K562 (cell line): Measurements from ENCODE around the gene UBE2E2. TPM values are rescaled to one million over a fixed set of nuclear protein-coding genes. Genes with fewer than 3 reads are reported as not detected.

Experiments
- ATAC-seq: fragments of 200-7000 bp; cut with Tn5 transposase; 3 replicates; pipeline ENCODE4 v1.9.1; 2020; ENCODE audit warnings: moderate library complexity
- BruUV-seq: library from RNA; stranded (reverse); fragments of 400-500 nt; replicated peaks from 2 replicates; lab custom pipeline; 2021; lab: Mats Ljungman, UMichigan
- CTCF ChIA-PET: fragments of 300-600 bp; formaldehyde crosslinking; extraction: SDS; loops from one replicate; lab custom pipeline; 2021; ENCODE audit warnings: low intra/inter-chr PET ratio; lab: Yijun Ruan, JAX
- POLR2A ChIA-PET: fragments of 300-600, 350-650 bp; sonication (Branson Sonifier 250); formaldehyde crosslinking; extraction: SDS; loops from one replicate; lab custom pipeline; 2021; ENCODE audit warnings: antibody characterized with exemption, inconsistent platforms; lab: Yijun Ruan, JAX
- DNase-seq, 4 experiments: peaks; one replicate each; pipeline versions ENCODE4 v3.0.0 to v3.0.0-alpha.2; 2011 to 2018; ENCODE audit warnings: low spot score in 3 of 4, mixed read lengths in 3 of 4; ENCODE audit errors: extremely low read depth in 1 of 4
- FAIRE-seq: peaks from 2 replicates; lab custom pipeline; 2011; peaks lifted over from hg19 to GRCh38; lab: Jason Lieb, UNC
- H2AFZ ChIP-seq: 2 replicates; pipeline ENCODE4 v1.6.0; 2011; ENCODE audit warnings: low read depth, low read length, control low read depth, inconsistent platforms
- H3K27ac ChIP-seq: fragments of 200-600 bp; 3 replicates; pipeline ENCODE4 v1.8.0; 2011; ENCODE audit warnings: low read depth, mild to moderate bottlenecking, control low read depth, inconsistent platforms, low read length, moderate library complexity, mixed read lengths; ENCODE audit errors: extremely low read depth
- H3K27me3 ChIP-seq, 2 experiments: fragments of 300-600 bp in 1 of 2; 2 replicates in 1 of 2; 3 replicates in 1 of 2; pipeline versions ENCODE4 v1.6.0 to v1.8.0; 2011; ENCODE audit warnings: inconsistent platforms in 2 of 2, low read length in 2 of 2, mild to moderate bottlenecking in 1 of 2, mixed read lengths in 1 of 2, moderate library complexity in 1 of 2; ENCODE audit not compliant: control insufficient read depth in 2 of 2, insufficient read depth in 2 of 2
- H3K36me3 ChIP-seq: fragments of 300-600 bp; 3 replicates; pipeline ENCODE4 v1.8.0; 2011; ENCODE audit warnings: mild to moderate bottlenecking, low read length, inconsistent platforms; ENCODE audit not compliant: control insufficient read depth, insufficient read depth
- H3K4me1 ChIP-seq, 2 experiments: fragments of 200-600 bp in 1 of 2; replicated peaks in 1 of 2; 2 replicates in 1 of 2; 3 replicates in 1 of 2; pipeline versions ENCODE4 v1.5.1 to v1.8.0; 2011; ENCODE audit warnings: inconsistent platforms in 2 of 2, low read length in 2 of 2, mild to moderate bottlenecking in 1 of 2, mixed read lengths in 1 of 2, moderate library complexity in 1 of 2; ENCODE audit not compliant: control insufficient read depth in 2 of 2, insufficient read depth in 2 of 2
- H3K4me2 ChIP-seq: 2 replicates; pipeline ENCODE4 v1.6.1; 2011; ENCODE audit warnings: low read length, control low read depth, inconsistent platforms, mixed read lengths; ENCODE audit not compliant: insufficient read depth
- H3K4me3 ChIP-seq: fragments of 200-600 bp; sonication (generic), shearing (Covaris generic); 2 replicates; pipeline ENCODE4 v1.5.1; 2016; ENCODE audit warnings: control low read depth, inconsistent platforms
- H3K79me2 ChIP-seq: fragments of 200-600 bp; 3 replicates; pipeline ENCODE4 v1.8.0; 2011; ENCODE audit warnings: low read length, inconsistent platforms; ENCODE audit not compliant: control insufficient read depth, insufficient read depth
- H3K9ac ChIP-seq, 2 experiments: 2 replicates each; pipeline versions ENCODE4 v1.6.0 to v1.6.1; 2011; ENCODE audit warnings: low read depth in 2 of 2, low read length in 2 of 2, control low read depth in 1 of 2, inconsistent platforms in 1 of 2, mild to moderate bottlenecking in 1 of 2, mixed read lengths in 1 of 2; ENCODE audit not compliant: insufficient read depth in 1 of 2
- H3K9me1 ChIP-seq: one replicate; pipeline ENCODE4 v1.6.0; 2011; ENCODE audit warnings: inconsistent platforms, mild to moderate bottlenecking, low read length, moderate library complexity; ENCODE audit not compliant: control insufficient read depth, insufficient read depth
- H3K9me3 ChIP-seq: replicated peaks from 2 replicates; pipeline ENCODE4 v1.5.1; 2011; ENCODE audit warnings: low read depth, low read length, inconsistent platforms; ENCODE audit not compliant: control insufficient read depth, insufficient read depth
- H4K20me1 ChIP-seq: replicated peaks from 2 replicates; pipeline ENCODE4 v1.6.1; 2011; ENCODE audit warnings: low read length, inconsistent platforms, mixed read lengths; ENCODE audit not compliant: control insufficient read depth, insufficient read depth
- BACH1 ChIP-seq: fragments of 200-800 bp; sonication (Bioruptor generic); IDR thresholded peaks from 2 replicates; pipeline ENCODE4 v1.6.1; 2016; ENCODE audit warnings: missing genetic modification characterization, missing compliant biosample characterization
- CCAR2 ChIP-seq: fragments of 200-400 bp; formaldehyde crosslinking; IDR thresholded peaks from 2 replicates; pipeline ENCODE4 v1.6.1; 2017; ENCODE audit warnings: mild to moderate bottlenecking, low read depth, low read length
- CHD2 ChIP-seq: IDR thresholded peaks from 2 replicates; pipeline ENCODE4 v1.6.1; 2011; ENCODE audit warnings: low read depth, low read length
- E2F8 ChIP-seq: fragments of 450-650 bp; IDR thresholded peaks from 2 replicates; pipeline ENCODE4 v1.7.1; 2018; ENCODE audit warnings: mild to moderate bottlenecking, low read depth; ENCODE audit not compliant: partially characterized antibody
- PBX2 ChIP-seq, 2 experiments: IDR thresholded peaks in 1 of 2; conservative IDR thresholded peaks in 1 of 2; 2 replicates each; pipeline ENCODE4 v1.6.1; 2016; ENCODE audit warnings: low read depth in 2 of 2, mild to moderate bottlenecking in 1 of 2, missing compliant biosample characterization in 1 of 2, missing genetic modification characterization in 1 of 2, moderate library complexity in 1 of 2
- PRMT5 ChIP-seq: sonication (generic); formaldehyde crosslinking; IDR thresholded peaks from 2 replicates; pipeline ENCODE4 v1.5.0; 2020; ENCODE audit warnings: missing genetic modification reagents
- RBBP5 ChIP-seq: fragments of 200-600 bp; sonication (generic); IDR thresholded peaks from 2 replicates; pipeline ENCODE4 v1.6.1; 2012; ENCODE audit warnings: borderline replicate concordance, mild to moderate bottlenecking, low read length, control low read depth, inconsistent platforms; ENCODE audit not compliant: insufficient read depth, poor library complexity, severe bottlenecking
- ZNF253 ChIP-seq: fragments of 250-450 bp; sonication (Bioruptor Pico); conservative IDR thresholded peaks from 2 replicates; pipeline ENCODE4 v1.6.1; 2021; ENCODE audit warnings: mild to moderate bottlenecking
- ZNF76 ChIP-seq: fragments of 250-450 bp; sonication (Bioruptor Pico); IDR thresholded peaks from 2 replicates; pipeline ENCODE4 v1.4.0; 2020; ENCODE audit warnings: mild to moderate bottlenecking, moderate library complexity, borderline replicate concordance
- WGBS: fragments of 100-300 bp; shearing (Covaris generic); methylation state at CpG from one replicate; pipeline ENCODE4 v1.1.6; 2016; ENCODE audit warnings: low coverage, mixed read lengths; ENCODE audit not compliant: insufficient coverage; ENCODE audit errors: missing lambda C conversion rate; 5-methylcytosine and 5-hydroxymethylcytosine counted together
- in situ Hi-C: fragments of 300-500 bp; cut with MboI; formaldehyde crosslinking; loops from 4 replicates; pipeline ENCODE4 v1.15.0; 2018; ENCODE audit warnings: inconsistent platforms, mixed read lengths
- intact Hi-C: fragments of 100-400 bp; cut with micrococcal nuclease; formaldehyde crosslinking; loops from 2 replicates; pipeline ENCODE4 v1.14.2; 2022
- polyA plus RNA-seq, 8 experiments: library from polyadenylated mRNA; depleted of rRNA in 4 of 8; stranded (reverse) in 5 of 8; unstranded in 3 of 8; fragments of >200 nt; fragmentation: Nextera tagmentation in 2 of 8; fragmentation: Illumina TruSeq in 1 of 8; extraction: Ambion mirVana in 2 of 8; extraction: Trizol in 1 of 8; gene quantifications; 2 replicates each; pipeline versions ENCODE4 v1.2.1 to v1.2.3, GENCODE V29; 2011 to 2014; ENCODE audit warnings: inconsistent platforms in 1 of 8, missing spikeins in 1 of 8
- total RNA-seq, 7 experiments: library from RNA; depleted of rRNA in 6 of 7; stranded (reverse); fragments of >200 nt in 6 of 7; fragmentation: Illumina TruSeq in 2 of 7; extraction: Trizol in 2 of 7; gene quantifications; 2 replicates each; pipeline versions ENCODE4 v1.2.1 to v1.2.3, GENCODE V29; 2011 to 2021; ENCODE audit warnings: low replicate concordance in 1 of 7

The UBE2E2 gene
- total and polyA plus RNA-seq, 9 of the 15 experiments (the other 6 are each of a cell fraction or from before 2014, with no cell fraction given): 0.22 to 5.1 (median 1.9) TPM

- no peaks in the 10 kb centered on the region for H3K36me3 ChIP-seq
- no peak for TF ChIP-seq BACH1 (tag)
- no peak for TF ChIP-seq RBBP5
- TF ChIP-seq PBX2 (CRISPR knock-in tag; IDR thresholded peaks at IDR 0.05; ENCODE audit: low read depth): no peak
- TF ChIP-seq PBX2 (tag; conservative IDR thresholded peaks at IDR 0.05; ENCODE audit: low read depth): no peak
- no peak for TF ChIP-seq CHD2
- TF ChIP-seq CCAR2: no peak
- no peak for TF ChIP-seq ZNF76 (CRISPR knock-in tag)
- TF ChIP-seq ZNF253: no peak
- TF ChIP-seq PRMT5: no peak
- TF ChIP-seq E2F8: no peak
- ATAC-seq (no peak), DNase-seq (no peak), FAIRE-seq (no peak)
- H3K27ac ChIP-seq: no peak overlapping the region
- ChIA-PET POLR2A (no interaction called here), CTCF (no interaction called here)
- no peaks in the 10 kb centered on the region for H3K9me1 ChIP-seq
- in situ Hi-C loops (no loop called here), intact Hi-C loops (no loop called here)
- H3K27me3 ChIP-seq: no peaks in the 10 kb centered on the region
- 1% methylated on average over 4 of the region's 5 CpGs for WGBS
- no TSS peak for BruUV-seq
- no peaks in the 10 kb centered on the region for H3K79me2 ChIP-seq
- no peak overlapping the region for H3K9ac ChIP-seq
- no peak overlapping the region for H2AFZ ChIP-seq
- no peaks in the 10 kb centered on the region for H3K9me3 ChIP-seq
- no peaks in the 10 kb centered on the region for H4K20me1 ChIP-seq
- no peak overlapping the region for H3K4me2 ChIP-seq
- H3K4me1 ChIP-seq: no peaks in the 10 kb centered on the region
- no peak overlapping the region for H3K4me3 ChIP-seq
These were observed 116.5 kb downstream of the UBE2E2 start for GRCh38 chr3:23319366-23320312.
